Ovary (tissue), 3 donors: Measurements from ENCODE around the gene DNASE1L1.

ENCODE experiments used
- EP300 ChIP-seq: sonication (generic); formaldehyde crosslinking; IDR thresholded peaks from one replicate; pipeline ENCODE4 v1.6.1; 2017; ENCODE audit warnings: antibody characterized with exemption
- POLR2A ChIP-seq: fragments of 450-650 bp; IDR thresholded peaks from one replicate; pipeline ENCODE4 v1.6.1; 2017; ENCODE audit warnings: antibody characterized with exemption, mild to moderate bottlenecking, moderate library complexity
- TF ChIP-seq, protein P1 (sequence below), 3 donors: fragments of 450-650 bp in 2 of 3; fragments of 200-600 bp in 1 of 3; IDR thresholded peaks; one replicate each; pipeline versions ENCODE4 v1.5.1 to v1.8.0; 2016 to 2022; ENCODE audit warnings: antibody characterized with exemption in 3 of 3, mild to moderate bottlenecking in 1 of 3
- donor health status: DM: no; HTN: no; CAD: no.

DNA sequence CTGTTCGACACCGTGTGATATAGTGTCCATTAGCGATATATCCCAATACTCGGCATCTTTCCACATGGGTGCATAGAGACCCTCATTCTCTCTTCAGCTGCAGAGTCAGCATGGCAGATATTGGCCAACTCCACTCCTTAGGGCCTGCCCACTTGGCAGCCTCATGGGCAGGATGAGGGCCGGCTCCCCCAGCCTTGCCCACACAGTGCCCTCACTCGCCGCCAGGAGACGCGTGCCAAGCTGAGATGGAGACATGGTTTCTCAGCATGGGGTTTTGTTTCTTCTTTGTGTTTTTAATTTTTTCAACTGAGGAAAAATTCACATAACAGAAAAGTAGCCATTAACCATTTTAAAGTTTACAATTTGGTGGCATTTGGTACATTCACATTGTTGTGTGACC is 43.8 kb upstream of the DNASE1L1 start:
- TF ChIP-seq, protein P1, sequence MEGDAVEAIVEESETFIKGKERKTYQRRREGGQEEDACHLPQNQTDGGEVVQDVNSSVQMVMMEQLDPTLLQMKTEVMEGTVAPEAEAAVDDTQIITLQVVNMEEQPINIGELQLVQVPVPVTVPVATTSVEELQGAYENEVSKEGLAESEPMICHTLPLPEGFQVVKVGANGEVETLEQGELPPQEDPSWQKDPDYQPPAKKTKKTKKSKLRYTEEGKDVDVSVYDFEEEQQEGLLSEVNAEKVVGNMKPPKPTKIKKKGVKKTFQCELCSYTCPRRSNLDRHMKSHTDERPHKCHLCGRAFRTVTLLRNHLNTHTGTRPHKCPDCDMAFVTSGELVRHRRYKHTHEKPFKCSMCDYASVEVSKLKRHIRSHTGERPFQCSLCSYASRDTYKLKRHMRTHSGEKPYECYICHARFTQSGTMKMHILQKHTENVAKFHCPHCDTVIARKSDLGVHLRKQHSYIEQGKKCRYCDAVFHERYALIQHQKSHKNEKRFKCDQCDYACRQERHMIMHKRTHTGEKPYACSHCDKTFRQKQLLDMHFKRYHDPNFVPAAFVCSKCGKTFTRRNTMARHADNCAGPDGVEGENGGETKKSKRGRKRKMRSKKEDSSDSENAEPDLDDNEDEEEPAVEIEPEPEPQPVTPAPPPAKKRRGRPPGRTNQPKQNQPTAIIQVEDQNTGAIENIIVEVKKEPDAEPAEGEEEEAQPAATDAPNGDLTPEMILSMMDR (IDR thresholded peaks at IDR 0.05) = no peak
- no peak for TF ChIP-seq EP300
- TF ChIP-seq POLR2A = no peak
